Measurements from ENCODE around the gene CASTOR2. TPM values are rescaled to one million over a fixed set of nuclear protein-coding genes. Genes with fewer than 3 reads are reported as not detected.

Gene CASTOR2
- total and polyA plus RNA-seq, 2 of the 8 experiments (the other 6 are each of a cell fraction or from before 2014, with no cell fraction given): 12.1 to 47.8 TPM

DNA sequence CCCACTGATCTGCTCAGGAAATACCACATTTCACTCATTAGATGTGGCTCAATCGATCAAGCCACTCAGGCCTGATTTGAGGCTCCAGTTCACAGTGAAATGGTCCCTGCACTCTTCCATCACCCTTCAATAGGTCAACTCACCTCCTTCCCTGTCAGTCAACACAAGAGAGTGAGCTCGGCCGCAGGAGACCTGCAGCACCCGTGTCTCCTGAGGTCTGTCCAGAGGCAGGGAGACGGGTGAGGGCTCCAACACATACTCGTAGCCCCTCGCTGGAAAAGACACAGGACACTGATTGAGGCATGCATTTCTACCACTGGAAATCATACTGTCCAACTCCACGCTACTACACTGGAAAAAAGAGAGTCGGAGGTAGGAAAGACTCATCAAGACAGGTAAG, 102.0 kb downstream of the CASTOR2 start:
- Histone ChIP-seq H2BK20ac (ENCODE audit: low read length) (no peak overlapping the region), H2AK5ac (ENCODE audit: low read depth, low read length) (no peak overlapping the region), H3K23me2 (ENCODE audit: low read depth, low read length) (no peaks in the 10 kb centered on the region), H3K36me3 (ENCODE audit: control insufficient read depth in 2 of 4, insufficient read depth in 4 of 4, low read length in 3 of 4) (peaks cover 11 to 56% (median 30%) of the 10 kb centered on the region in 4 experiments; a peak in 7 of 8 replicates), H2BK15ac (ENCODE audit: low read length) (no peak overlapping the region), H3K27ac (ENCODE audit: low read depth, low read length) (no peak overlapping the region), H3K9me3 (ENCODE audit: insufficient read depth in 2 of 2, low read depth in 1 of 2, low read length in 1 of 2) (no peaks in the 10 kb centered on the region), H4K20me1 (replicated peaks in 1 of 2; ENCODE audit: control insufficient read depth in 1 of 2, insufficient read depth in 2 of 2, low read length in 2 of 2) (no peaks in the 10 kb centered on the region), H3K4ac (replicated peaks; ENCODE audit: insufficient read length, low read depth, low read length) (no peak overlapping the region), H4K5ac (ENCODE audit: insufficient read length, low read depth, low read length) (no peak overlapping the region), H3K4me1 (replicated peaks in 1 of 4; ENCODE audit: control insufficient read depth in 3 of 4, insufficient read depth in 4 of 4, low read length in 3 of 4) (no peaks in the 10 kb centered on the region), H2BK120ac (replicated peaks; ENCODE audit: low read depth, low read length) (no peak overlapping the region), H2BK5ac (ENCODE audit: low read depth, low read length) (no peak overlapping the region), H2AFZ (ENCODE audit: low read length) (no peak overlapping the region), H3K4me2 (ENCODE audit: insufficient read depth in 1 of 2, low read depth in 2 of 2, low read length in 2 of 2) (no peak overlapping the region), H3K23ac (ENCODE audit: insufficient read length) (no peak overlapping the region), H3K18ac (ENCODE audit: extremely low read depth, low read length) (no peak overlapping the region), H2BK12ac (ENCODE audit: low read depth, low read length) (no peak overlapping the region), H3K4me3 (ENCODE audit: extremely low read depth in 1 of 4, insufficient read depth in 2 of 4, low read depth in 3 of 4, low read length in 4 of 4) (no peak overlapping the region), H3K27me3 (replicated peaks in 1 of 4; ENCODE audit: control insufficient read depth in 3 of 4, extremely low read depth in 1 of 4, insufficient read depth in 3 of 4, low read length in 3 of 4) (no peaks in the 10 kb centered on the region), H3K79me1 (ENCODE audit: low read depth, low read length) (peaks cover 2% of the 10 kb centered on the region; the same call in 1 of the 2 replicates), H3K56ac (replicated peaks; ENCODE audit: insufficient read length, low read depth, low read length) (no peak overlapping the region), H3K14ac (ENCODE audit: insufficient read length) (no peak overlapping the region), H4K8ac (ENCODE audit: extremely low read depth, insufficient read depth, low read length) (no peak overlapping the region), H3K9ac (replicated peaks in 1 of 4; ENCODE audit: extremely low read depth in 1 of 4, low read depth in 3 of 4, low read length in 3 of 4) (no peak overlapping the region), H3K79me2 (ENCODE audit: control insufficient read depth in 1 of 2, insufficient read depth in 2 of 2, low read length in 2 of 2) (no peaks in the 10 kb centered on the region; a peak in 2 of 4 replicates), H4K91ac (replicated peaks; ENCODE audit: insufficient read length, low read length) (no peak overlapping the region)
- DNase-seq (ENCODE audit: low read depth in 1 of 2, low spot score in 2 of 2): no peak
- ChIA-PET POLR2A (ENCODE audit: partially characterized antibody) (no interaction called here), CTCF (ENCODE audit: partially characterized antibody) (no interaction called here)
- no peak for FAIRE-seq
- 95% methylated on average over 9 of the region's 9 CpGs; no CpG with 5 or more reads in 1 of the 2 experiments for WGBS, 2 experiments (ENCODE audit: extremely low coverage in 1 of 2, insufficient coverage in 1 of 2, insufficient read length in 1 of 2, insufficient replicate concordance in 2 of 2, low coverage in 1 of 2, low lambda C conversion rate in 2 of 2, missing lambda C conversion rate in 1 of 2)
- TF ChIP-seq E2F6 (IDR thresholded peaks at IDR 0.05) (no peak), MAFK (IDR thresholded peaks at IDR 0.05; ENCODE audit: low read depth, low read length) (no peak), HDAC6 (IDR thresholded peaks at IDR 0.05; ENCODE audit: low read depth, low read length) (no peak), CTBP2 (IDR thresholded peaks at IDR 0.05; ENCODE audit: borderline replicate concordance, insufficient read depth, insufficient read length, low read length) (no peak), SIX5 (IDR thresholded peaks at IDR 0.05; ENCODE audit: low read depth, low read length) (no peak), CEBPB (IDR thresholded peaks at IDR 0.05; ENCODE audit: low read depth, low read length) (no peak), SP1 (IDR thresholded peaks at IDR 0.05; ENCODE audit: low read depth, low read length) (no peak), POLR2AphosphoS5 (IDR thresholded peaks at IDR 0.05; ENCODE audit: low read depth, low read length) (no peak), SIRT6 (IDR thresholded peaks at IDR 0.05; ENCODE audit: low read length) (no peak), MAX (IDR thresholded peaks at IDR 0.05) (no peak), TAF7 (optimal IDR thresholded peaks at IDR 0.05; ENCODE audit: borderline replicate concordance, low read depth, low read length) (no peak), CREB1 (IDR thresholded peaks at IDR 0.05) (no peak), POU5F1 (IDR thresholded peaks at IDR 0.05; ENCODE audit: low read depth, low read length) (no peak)
